Non-pigmented ciliary epithelial cell (primary cell): ENCODE data around the gene CNTN5.
"Not testable (repeated sequence)": the region's sequence is repeated elsewhere in the genome, so short reads cannot be mapped to it uniquely, and the experiment has no call there.

Experiments
- DNase-seq: peaks from one replicate; pipeline ENCODE4 v3.0.0-alpha.2; 2010; ENCODE audit warnings: low read depth

Gene CNTN5

GRCh38 chr11:100208207-100208606 lies 1187.5 kb downstream of the CNTN5 start:
- DNase-seq, result no peak

- DNase-seq, result no peak
Measured at GRCh38 chr11:100214791-100215190, 1194.0 kb downstream of the CNTN5 start.

- DNase-seq, result no peak
Measured at GRCh38 chr11:100220801-100221200, 1200.1 kb downstream of the CNTN5 start.

GRCh38 chr11:100221791-100222190 lies 1201.0 kb downstream of the CNTN5 start:
- DNase-seq, result no peak

- DNase-seq, result no peak
Measured at GRCh38 chr11:100224541-100225034, 1203.8 kb downstream of the CNTN5 start.

GRCh38 chr11:100229086-100229485 lies 1208.3 kb downstream of the CNTN5 start:
- no peak for DNase-seq

- DNase-seq, result no peak
Measured at GRCh38 chr11:100232006-100232405, 1211.3 kb downstream of the CNTN5 start.

- no peak for DNase-seq
Measured at GRCh38 chr11:100235085-100235484, 1214.3 kb downstream of the CNTN5 start.

GRCh38 chr11:100240025-100240539 lies 1219.3 kb downstream of the CNTN5 start:
- no peak for DNase-seq

GRCh38 chr11:100247704-100248103 lies 1227.0 kb downstream of the CNTN5 start:
- no peak for DNase-seq

- not testable (repeated sequence) for DNase-seq
Measured at GRCh38 chr11:100257238-100257803, 1236.6 kb downstream of the CNTN5 start.

GRCh38 chr11:100269516-100269915 lies 1248.8 kb downstream of the CNTN5 start:
- no peak for DNase-seq

- DNase-seq, result no peak
Measured at GRCh38 chr11:100273066-100273815, 1252.5 kb downstream of the CNTN5 start.

- DNase-seq, result not testable (repeated sequence)
Measured at GRCh38 chr11:100274466-100274865, 1253.7 kb downstream of the CNTN5 start.

GRCh38 chr11:100294748-100295147 lies 1274.0 kb downstream of the CNTN5 start:
- no peak for DNase-seq

GRCh38 chr11:100296051-100296679 lies 1275.4 kb downstream of the CNTN5 start:
- DNase-seq, result no peak

- peak; percentile 3 for DNase-seq
Measured at GRCh38 chr11:100297516-100297915, 1276.8 kb downstream of the CNTN5 start.

GRCh38 chr11:100302824-100303223 lies 1282.1 kb downstream of the CNTN5 start:
- no peak for DNase-seq

- DNase-seq, result no peak
Measured at GRCh38 chr11:100303897-100304296, 1283.1 kb downstream of the CNTN5 start.

- DNase-seq, result no peak
Measured at GRCh38 chr11:100308202-100308601, 1287.5 kb downstream of the CNTN5 start.

GRCh38 chr11:100315946-100316345 lies 1295.2 kb downstream of the CNTN5 start:
- DNase-seq, result no peak

GRCh38 chr11:100316952-100317351 lies 1296.2 kb downstream of the CNTN5 start:
- DNase-seq, result no peak

GRCh38 chr11:100319691-100320090 lies 1298.9 kb downstream of the CNTN5 start:
- no peak for DNase-seq
